H1 (cell line): ENCODE data around the gene MXRA7. TPM values are rescaled to one million over a fixed set of nuclear protein-coding genes. Genes with fewer than 3 reads are reported as not detected.

ENCODE experiments used
- CTCF ChIA-PET: fragments of 300-600 bp; sonication (Branson Sonifier 250); formaldehyde crosslinking; loops from one replicate; lab custom pipeline; 2021; ENCODE audit not compliant: partially characterized antibody; lab: Charles Lee
- POLR2A ChIA-PET: fragments of 300-600 bp; sonication (Branson Sonifier 250); formaldehyde crosslinking; loops from one replicate; lab custom pipeline; 2021; ENCODE audit warnings: inconsistent platforms; ENCODE audit not compliant: partially characterized antibody; lab: Charles Lee
- DNase-seq, 2 experiments: peaks; one replicate each; pipeline versions ENCODE4 v3.0.0 to v3.0.0-alpha.2; 2010 to 2022; ENCODE audit warnings: low spot score in 2 of 2, low read depth in 1 of 2, mixed read lengths in 1 of 2
- FAIRE-seq: peaks from 2 replicates; lab custom pipeline; 2011; peaks lifted over from hg19 to GRCh38; lab: Jason Lieb, UNC
- H2AFZ ChIP-seq: 2 replicates; pipeline ENCODE4 v1.8.1; 2012; ENCODE audit warnings: low read length, inconsistent platforms
- H2AK5ac ChIP-seq: 2 replicates; pipeline ENCODE4 v1.6.1; 2013; ENCODE audit warnings: low read depth, low read length
- H2BK120ac ChIP-seq: replicated peaks from 2 replicates; pipeline ENCODE3; 2013; ENCODE audit warnings: low read depth, low read length, inconsistent platforms
- H2BK12ac ChIP-seq: 2 replicates; pipeline ENCODE4 v1.6.1; 2013; ENCODE audit warnings: low read depth, low read length
- H2BK15ac ChIP-seq: 2 replicates; pipeline ENCODE4 v1.6.1; 2013; ENCODE audit warnings: low read length
- H2BK20ac ChIP-seq: 2 replicates; pipeline ENCODE4 v1.6.1; 2013; ENCODE audit warnings: low read length
- H2BK5ac ChIP-seq: 2 replicates; pipeline ENCODE4 v1.6.1; 2013; ENCODE audit warnings: low read depth, low read length
- H3K14ac ChIP-seq: 2 replicates; pipeline ENCODE4 v1.6.1; 2013; ENCODE audit warnings: inconsistent platforms; ENCODE audit not compliant: insufficient read length
- H3K18ac ChIP-seq: 2 replicates; pipeline ENCODE4 v1.6.1; 2013; ENCODE audit warnings: low read length; ENCODE audit errors: extremely low read depth
- H3K23ac ChIP-seq: 2 replicates; pipeline ENCODE4 v1.6.1; 2013; ENCODE audit warnings: inconsistent platforms; ENCODE audit not compliant: insufficient read length
- H3K23me2 ChIP-seq: 2 replicates; pipeline ENCODE4 v1.6.1; 2013; ENCODE audit warnings: low read depth, low read length
- H3K27ac ChIP-seq: 2 replicates; pipeline ENCODE4 v1.6.1; 2011; ENCODE audit warnings: low read depth, low read length, inconsistent platforms
- H3K27me3 ChIP-seq, 4 experiments: replicated peaks in 1 of 4; 1 replicate in 1 of 4; 2 replicates in 3 of 4; pipeline versions ENCODE4 v1.6.1 to v1.8.1; 2011 to 2013; ENCODE audit warnings: low read length in 3 of 4, mild to moderate bottlenecking in 3 of 4, inconsistent platforms in 2 of 4, mixed read lengths in 2 of 4, moderate library complexity in 1 of 4; ENCODE audit not compliant: control insufficient read depth in 3 of 4, insufficient read depth in 3 of 4; ENCODE audit errors: extremely low read depth in 1 of 4
- H3K36me3 ChIP-seq, 4 experiments: 2 replicates each; pipeline versions ENCODE4 v1.6.1 to v1.8.1; 2011 to 2013; ENCODE audit warnings: mild to moderate bottlenecking in 4 of 4, low read length in 3 of 4, moderate library complexity in 2 of 4, control low read depth in 1 of 4, inconsistent platforms in 1 of 4; ENCODE audit not compliant: insufficient read depth in 4 of 4, control insufficient read depth in 2 of 4
- H3K4ac ChIP-seq: replicated peaks from 2 replicates; pipeline ENCODE3; 2013; ENCODE audit warnings: low read length, low read depth, mixed read lengths, inconsistent platforms; ENCODE audit not compliant: insufficient read length
- H3K4me1 ChIP-seq, 4 experiments: replicated peaks in 1 of 4; 1 replicate in 1 of 4; 2 replicates in 3 of 4; pipeline versions ENCODE4 v1.6.1 to v1.8.1; 2011 to 2013; ENCODE audit warnings: low read length in 3 of 4, inconsistent platforms in 2 of 4, mixed read lengths in 1 of 4; ENCODE audit not compliant: insufficient read depth in 4 of 4, control insufficient read depth in 3 of 4
- H3K4me2 ChIP-seq, 2 experiments: 2 replicates each; pipeline versions ENCODE4 v1.6.1 to v1.8.1; 2011 to 2013; ENCODE audit warnings: low read depth in 2 of 2, low read length in 2 of 2, control low read depth in 1 of 2, inconsistent platforms in 1 of 2, mild to moderate bottlenecking in 1 of 2; ENCODE audit not compliant: insufficient read depth in 1 of 2
- H3K4me3 ChIP-seq, 4 experiments: fragments of 200-600, 300-600 bp in 1 of 4; sonication (generic), shearing (Covaris generic), sonication (Bioruptor Twin) in 1 of 4; 2 replicates each; pipeline versions ENCODE4 v1.5.1 to v1.8.1; 2011 to 2016; ENCODE audit warnings: low read length in 4 of 4, low read depth in 3 of 4, control low read depth in 2 of 4, inconsistent platforms in 2 of 4, mild to moderate bottlenecking in 2 of 4, mixed read lengths in 1 of 4, moderate library complexity in 1 of 4; ENCODE audit not compliant: insufficient read depth in 2 of 4; ENCODE audit errors: extremely low read depth in 1 of 4
- H3K56ac ChIP-seq: replicated peaks from 2 replicates; pipeline ENCODE3; 2013; ENCODE audit warnings: low read depth, mild to moderate bottlenecking, mixed read lengths, low read length, inconsistent platforms; ENCODE audit not compliant: insufficient read length
- H3K79me1 ChIP-seq: 2 replicates; pipeline ENCODE4 v1.6.1; 2013; ENCODE audit warnings: low read depth, low read length, control low read depth
- H3K79me2 ChIP-seq, 2 experiments: 2 replicates each; pipeline versions ENCODE4 v1.6.1 to v1.8.1; 2012 to 2013; ENCODE audit warnings: low read length in 2 of 2, mild to moderate bottlenecking in 2 of 2, inconsistent platforms in 1 of 2; ENCODE audit not compliant: insufficient read depth in 2 of 2, control insufficient read depth in 1 of 2
- H3K9ac ChIP-seq, 4 experiments: replicated peaks in 1 of 4; 1 replicate in 1 of 4; 2 replicates in 3 of 4; pipeline versions ENCODE4 v1.6.1 to v1.8.1; 2011 to 2013; ENCODE audit warnings: low read depth in 3 of 4, low read length in 3 of 4, control low read depth in 2 of 4, mild to moderate bottlenecking in 2 of 4, moderate library complexity in 2 of 4, inconsistent platforms in 1 of 4; ENCODE audit errors: extremely low read depth in 1 of 4
- H3K9me3 ChIP-seq, 2 experiments: 2 replicates each; pipeline versions ENCODE4 v1.6.1 to v1.8.1; 2012 to 2013; ENCODE audit warnings: mild to moderate bottlenecking in 2 of 2, moderate library complexity in 2 of 2, control low read depth in 1 of 2, inconsistent platforms in 1 of 2, low read depth in 1 of 2, low read length in 1 of 2, mixed read lengths in 1 of 2; ENCODE audit not compliant: insufficient read depth in 2 of 2
- H4K20me1 ChIP-seq, 2 experiments: replicated peaks in 1 of 2; 2 replicates each; pipeline versions ENCODE3 to v1.8.1; 2011 to 2013; ENCODE audit warnings: inconsistent platforms in 2 of 2, low read length in 2 of 2, mild to moderate bottlenecking in 1 of 2; ENCODE audit not compliant: insufficient read depth in 2 of 2, control insufficient read depth in 1 of 2
- H4K5ac ChIP-seq: 2 replicates; pipeline ENCODE4 v1.6.1; 2013; ENCODE audit warnings: low read length, low read depth, mixed read lengths, inconsistent platforms; ENCODE audit not compliant: insufficient read length
- H4K8ac ChIP-seq: 2 replicates; pipeline ENCODE4 v1.8.0; 2013; ENCODE audit warnings: mild to moderate bottlenecking, moderate library complexity, low read length, inconsistent platforms; ENCODE audit not compliant: insufficient read depth; ENCODE audit errors: extremely low read depth
- H4K91ac ChIP-seq: replicated peaks from 2 replicates; pipeline ENCODE3; 2013; ENCODE audit warnings: low read length, mixed read lengths, inconsistent platforms; ENCODE audit not compliant: insufficient read length
- ASH2L ChIP-seq: fragments of 200-600, 300-600 bp; sonication (generic); IDR thresholded peaks from one replicate; pipeline ENCODE4 v1.7.1; 2017; ENCODE audit warnings: low read length
- BRCA1 ChIP-seq: IDR thresholded peaks from 2 replicates; pipeline ENCODE4 v1.6.1; 2012; ENCODE audit warnings: low read depth, low read length, improper control_type of control experiment
- CHD1 ChIP-seq: IDR thresholded peaks from 2 replicates; pipeline ENCODE4 v1.6.1; 2012; ENCODE audit warnings: low read depth, low read length, improper control_type of control experiment
- CTCF ChIP-seq, 3 experiments: IDR thresholded peaks; 1 replicate in 2 of 3; 2 replicates in 1 of 3; pipeline versions ENCODE4 v1.5.1 to v1.6.1; 2011; ENCODE audit warnings: low read length in 3 of 3, mild to moderate bottlenecking in 3 of 3, inconsistent platforms in 2 of 3, low read depth in 1 of 3, moderate library complexity in 1 of 3; ENCODE audit not compliant: insufficient read depth in 1 of 3; ENCODE audit errors: control extremely low read depth in 1 of 3
- EZH2 ChIP-seq: fragments of 200-600 bp; sonication (generic); IDR thresholded peaks from 2 replicates; pipeline ENCODE4 v1.7.1; 2012; ENCODE audit warnings: low read depth, mild to moderate bottlenecking, moderate library complexity, low read length, inconsistent platforms; ENCODE audit not compliant: severe bottlenecking
- HDAC6 ChIP-seq: IDR thresholded peaks from one replicate; pipeline ENCODE4 v1.7.1; 2012; ENCODE audit warnings: low read depth, mild to moderate bottlenecking, inconsistent platforms, low read length, moderate library complexity
- JUND ChIP-seq: IDR thresholded peaks from 2 replicates; pipeline ENCODE4 v1.6.1; 2011; ENCODE audit warnings: mild to moderate bottlenecking, improper control_type of control experiment, low read length
- KDM1A ChIP-seq: fragments of 200-600, 300-600 bp; sonication (generic); IDR thresholded peaks from 2 replicates; pipeline ENCODE4 v1.7.1; 2016; ENCODE audit warnings: mild to moderate bottlenecking, low read length, borderline replicate concordance
- KDM4A ChIP-seq: IDR thresholded peaks from one replicate; pipeline ENCODE4 v1.7.1; 2012; ENCODE audit warnings: low read depth, mild to moderate bottlenecking, moderate library complexity, low read length, inconsistent platforms; ENCODE audit not compliant: severe bottlenecking
- POLR2A ChIP-seq, 2 experiments: IDR thresholded peaks; 1 replicate in 1 of 2; 2 replicates in 1 of 2; pipeline ENCODE4 v1.6.1; 2011; ENCODE audit warnings: low read depth in 2 of 2, low read length in 2 of 2, mild to moderate bottlenecking in 2 of 2; ENCODE audit errors: control extremely low read depth in 1 of 2
- SP2 ChIP-seq: IDR thresholded peaks from 2 replicates; pipeline ENCODE4 v1.6.1; 2012; ENCODE audit warnings: mild to moderate bottlenecking, low read length, inconsistent platforms
- TBP ChIP-seq: IDR thresholded peaks from 2 replicates; pipeline ENCODE4 v1.6.1; 2011; ENCODE audit warnings: low read depth, low read length, improper control_type of control experiment
- WGBS, 2 experiments: shearing (Covaris generic) in 1 of 2; methylation state at CpG; one replicate each; pipeline versions ENCODE4 v1.1.6 to v1.1.7; 2013 to 2015; ENCODE audit warnings: low lambda C conversion rate in 2 of 2, mixed read lengths in 2 of 2, inconsistent platforms in 1 of 2, low coverage in 1 of 2, missing lambda C conversion rate in 1 of 2; ENCODE audit not compliant: insufficient replicate concordance in 2 of 2, insufficient coverage in 1 of 2, insufficient read length in 1 of 2; ENCODE audit errors: extremely low coverage in 1 of 2, missing lambda C conversion rate in 1 of 2; 5-methylcytosine and 5-hydroxymethylcytosine counted together
- polyA plus RNA-seq, 7 experiments: library from polyadenylated mRNA; depleted of rRNA in 3 of 7; stranded (reverse) in 5 of 7; unstranded in 2 of 7; fragments of >200 nt in 5 of 7; fragments of 200-250 nt in 2 of 7; gene quantifications; 1 replicate in 5 of 7; 2 replicates in 1 of 7; 4 replicates in 1 of 7; pipeline versions ENCODE4 v1.2.1 to v1.2.3, GENCODE V29; 2011 to 2013; ENCODE audit warnings: missing spikeins in 2 of 7, mixed read lengths in 2 of 7
- total RNA-seq: library from RNA; stranded (reverse); fragmentation: NEBNext Ultra II Directional; extraction: Animal tissue kit (Norgen Biotek cat#: 25700); gene quantifications from 2 replicates; pipeline ENCODE4 v1.2.1, GENCODE V29; 2021

MXRA7 gene
- total and polyA plus RNA-seq, 2 of the 8 experiments (the other 6 are each of a cell fraction or from before 2014, with no cell fraction given) = 17.8 to 26.6 TPM

- ChIA-PET CTCF (interaction anchor here (0.5 to 1.8 kb wide), 5 partner anchors 13 to 666 kb away, joined by 3 to 5 read pairs (median 3); no protein-coding TSS in a partner anchor), POLR2A (interaction anchor here (0.7 to 2.2 kb wide), 2 partner anchors 13 to 17 kb away, joined by 3 to 13 read pairs; no protein-coding TSS in a partner anchor)
- H2AK5ac ChIP-seq = peak overlapping the region; percentile 75; the same call in 1 of the 2 replicates
- H3K36me3 ChIP-seq = no peaks in the 10 kb centered on the region
- no peaks in the 10 kb centered on the region for H3K23me2 ChIP-seq
- no peaks in the 10 kb centered on the region for H3K79me1 ChIP-seq
- peak overlapping the region; percentile 52; the same call in 1 of the 2 replicates for H2AFZ ChIP-seq
- H4K20me1 ChIP-seq = no peaks in the 10 kb centered on the region
- no peak overlapping the region for H2BK20ac ChIP-seq
- no peaks in the 10 kb centered on the region for H3K9me3 ChIP-seq
- H3K9ac ChIP-seq = no peak overlapping the region
- no peak overlapping the region for H3K4me2 ChIP-seq
- H3K4me3 ChIP-seq = no peak overlapping the region
- no peak overlapping the region for H2BK15ac ChIP-seq
- H4K91ac ChIP-seq = no peak overlapping the region
- H3K4me1 ChIP-seq = no peaks in the 10 kb centered on the region
- H4K5ac ChIP-seq = no peak overlapping the region
- no peak overlapping the region for H3K14ac ChIP-seq
- no peak overlapping the region for H2BK120ac ChIP-seq
- no peak overlapping the region for H3K18ac ChIP-seq
- FAIRE-seq (no peak), DNase-seq (no peak)
- H3K23ac ChIP-seq = no peak overlapping the region
- H3K27ac ChIP-seq = no peak overlapping the region
- no peaks in the 10 kb centered on the region for H3K27me3 ChIP-seq
- H2BK12ac ChIP-seq = peak overlapping the region; percentile 43; the same call in 1 of the 2 replicates
- no peak overlapping the region for H3K56ac ChIP-seq
- H3K79me2 ChIP-seq = no peaks in the 10 kb centered on the region
- WGBS, 2 experiments = 85% methylated on average over 5 of the region's 5 CpGs; no CpG with 5 or more reads in 1 of the 2 experiments
- H3K4ac ChIP-seq = no peak overlapping the region
- H2BK5ac ChIP-seq = no peak overlapping the region
- peak overlapping the region; percentile 65; the same call in 1 of the 2 replicates for H4K8ac ChIP-seq
- no peak for TF ChIP-seq EZH2
- no peak for TF ChIP-seq SP2
- TF ChIP-seq ASH2L = no peak
- no peak for TF ChIP-seq KDM1A
- TF ChIP-seq BRCA1 = no peak
- no peak for TF ChIP-seq CHD1
- no peak for TF ChIP-seq HDAC6
- TF ChIP-seq POLR2A (IDR thresholded peaks at IDR 0.05; ENCODE audit: control extremely low read depth in 1 of 2, low read depth in 2 of 2, low read length in 2 of 2) = no peak
- TF ChIP-seq KDM4A = no peak
- TF ChIP-seq JUND = no peak
- no peak for TF ChIP-seq CTCF (IDR thresholded peaks at IDR 0.05; ENCODE audit: control extremely low read depth in 1 of 3, insufficient read depth in 1 of 3, low read depth in 1 of 3, low read length in 3 of 3)
- TF ChIP-seq TBP = no peak
Observed at GRCh38 chr17:76658242-76658662, 52.5 kb downstream of the MXRA7 start.
